Calu3 (cell line): Measurements from ENCODE around the gene NDUFS6. TPM values are rescaled to one million over a fixed set of nuclear protein-coding genes. Genes with fewer than 3 reads are reported as not detected.

Source experiments
- BruUV-seq: library from RNA; stranded (reverse); fragments of 400-500 nt; replicated peaks from 2 replicates; lab custom pipeline; 2021; lab: Mats Ljungman, UMichigan
- CTCF ChIA-PET: fragments of 300-600 bp; sonication (Branson Sonifier 250); formaldehyde crosslinking; loops from one replicate; lab custom pipeline; 2022; ENCODE audit warnings: antibody characterized with exemption; lab: Charles Lee
- DNase-seq: peaks from one replicate; pipeline ENCODE4 v3.0.0; 2022
- H3K27ac Mint-ChIP-seq: one replicate; pipeline ENCODE4 v1.8.0; 2022; ENCODE audit warnings: mixed read lengths; ENCODE audit not compliant: unreplicated experiment
- H3K27me3 Mint-ChIP-seq: one replicate; pipeline ENCODE4 v1.8.0; 2022; ENCODE audit warnings: mixed read lengths; ENCODE audit not compliant: unreplicated experiment
- H3K36me3 Mint-ChIP-seq: one replicate; pipeline ENCODE4 v1.8.0; 2022; ENCODE audit warnings: mild to moderate bottlenecking, moderate library complexity, mixed read lengths; ENCODE audit not compliant: insufficient read depth, unreplicated experiment
- H3K4me1 Mint-ChIP-seq: one replicate; pipeline ENCODE4 v1.8.0; 2022; ENCODE audit warnings: mild to moderate bottlenecking, low read depth, mixed read lengths; ENCODE audit not compliant: unreplicated experiment
- H3K4me3 Mint-ChIP-seq: one replicate; pipeline ENCODE4 v1.8.0; 2022; ENCODE audit warnings: mild to moderate bottlenecking, low read depth, moderate library complexity, mixed read lengths; ENCODE audit not compliant: unreplicated experiment
- H3K9me3 Mint-ChIP-seq: one replicate; pipeline ENCODE4 v1.8.0; 2022; ENCODE audit warnings: low read depth, mixed read lengths; ENCODE audit not compliant: unreplicated experiment
- CTCF ChIP-seq: fragments of 200-600 bp; IDR thresholded peaks from one replicate; pipeline ENCODE4 v1.8.0; 2022; ENCODE audit warnings: antibody characterized with exemption; ENCODE audit not compliant: unreplicated experiment
- intact Hi-C: fragments of 100-400 bp; cut with micrococcal nuclease; formaldehyde crosslinking; loops from one replicate; pipeline ENCODE4 v1.10.0; 2022; ENCODE audit not compliant: unreplicated experiment
- total RNA-seq: library from RNA; stranded (reverse); gene quantifications from 2 replicates; pipeline ENCODE4 v1.2.3, GENCODE V29; 2022

Gene NDUFS6
- total RNA-seq, 1 experiment from 2014 or later, result 44.7 TPM

- peaks cover 21% of the 10 kb centered on the region for H3K4me1 Mint-ChIP-seq
- intact Hi-C loops, result no loop called here
- H3K36me3 Mint-ChIP-seq, result no peaks in the 10 kb centered on the region
- CTCF ChIA-PET, result no interaction called here
- TF ChIP-seq CTCF, result no peak
- no peaks in the 10 kb centered on the region for H3K9me3 Mint-ChIP-seq
- DNase-seq, result no peak
- H3K27ac Mint-ChIP-seq, result no peak overlapping the region
- no peak overlapping the region for H3K4me3 Mint-ChIP-seq
- no TSS peak for BruUV-seq
- H3K27me3 Mint-ChIP-seq, result no peaks in the 10 kb centered on the region
Measured at GRCh38 chr5:1780614-1780930, 20.6 kb upstream of the NDUFS6 start.

DNA sequence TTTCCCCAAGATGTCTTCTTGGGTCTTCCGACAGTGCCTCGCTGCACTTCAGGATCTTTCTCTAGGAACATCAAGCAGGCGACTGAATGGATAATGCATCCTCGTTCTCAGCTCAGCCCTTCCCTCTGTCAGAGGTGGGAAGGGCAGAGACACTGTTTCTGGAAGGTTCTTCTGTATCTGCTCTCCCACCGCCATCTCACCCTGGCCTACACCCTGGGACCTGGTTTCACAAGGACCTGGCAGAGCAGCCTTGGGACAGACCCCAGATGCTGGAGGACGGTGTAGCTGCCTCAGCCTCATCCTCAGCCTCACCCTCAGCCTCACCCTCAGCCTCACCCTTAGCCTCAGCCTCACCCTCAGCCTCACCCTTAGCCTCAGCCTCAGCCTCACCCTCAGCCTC lies 20.1 kb upstream of the NDUFS6 start:
- intact Hi-C loops, result no loop called here
- Mint-ChIP-seq H3K27ac (no peak overlapping the region), H3K4me1 (peaks cover 21% of the 10 kb centered on the region), H3K36me3 (no peaks in the 10 kb centered on the region), H3K9me3 (no peaks in the 10 kb centered on the region), H3K27me3 (no peaks in the 10 kb centered on the region), H3K4me3 (no peak overlapping the region)
- TF ChIP-seq CTCF, result no peak
- no peak for DNase-seq
- CTCF ChIA-PET, result no interaction called here
- BruUV-seq, result no TSS peak

DNA sequence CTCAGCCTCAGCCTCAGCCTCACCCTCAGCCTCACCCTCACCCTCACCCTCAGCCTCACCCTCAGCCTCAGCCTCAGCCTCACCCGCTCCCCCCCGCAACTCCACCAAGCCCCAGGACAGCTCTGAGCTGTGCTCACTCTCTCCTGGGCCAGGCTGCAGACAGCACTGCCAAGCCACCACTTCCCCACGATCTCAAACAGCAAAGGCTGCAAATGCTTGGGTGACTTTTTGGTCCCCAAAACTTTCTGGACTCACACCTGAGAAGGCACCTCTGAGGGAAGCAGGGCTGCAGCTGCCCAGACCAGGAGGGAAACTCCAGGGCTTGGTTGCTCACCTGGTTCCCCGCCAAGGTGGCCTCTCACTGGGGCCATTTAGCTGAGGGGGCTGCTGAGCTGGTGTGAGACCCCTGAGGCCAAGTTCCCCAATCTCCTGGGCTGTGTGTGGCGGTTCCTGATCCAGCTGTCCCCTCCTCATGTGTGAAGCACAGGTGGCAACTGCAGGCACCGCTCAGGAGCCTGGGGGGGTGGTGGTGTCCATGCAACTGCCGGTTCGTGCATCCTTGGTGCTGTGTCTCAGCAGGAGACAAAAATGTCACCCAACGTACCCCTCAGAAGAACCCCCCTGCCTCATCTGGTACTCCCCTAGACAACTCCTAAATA lies 19.4 kb upstream of the NDUFS6 start:
- BruUV-seq, result no TSS peak
- Mint-ChIP-seq H3K9me3 (no peaks in the 10 kb centered on the region), H3K4me3 (no peak overlapping the region), H3K27ac (no peak overlapping the region), H3K36me3 (no peaks in the 10 kb centered on the region), H3K4me1 (peaks cover 21% of the 10 kb centered on the region), H3K27me3 (no peaks in the 10 kb centered on the region)
- no peak for DNase-seq
- no peak for TF ChIP-seq CTCF
- intact Hi-C loops, result no loop called here
- CTCF ChIA-PET, result no interaction called here

- no peaks in the 10 kb centered on the region for H3K36me3 Mint-ChIP-seq
- CTCF ChIA-PET, result no interaction called here
- intact Hi-C loops, result no loop called here
- TF ChIP-seq CTCF, result no peak
- no peak for DNase-seq
- no peaks in the 10 kb centered on the region for H3K27me3 Mint-ChIP-seq
- no peaks in the 10 kb centered on the region for H3K9me3 Mint-ChIP-seq
- peaks cover 21% of the 10 kb centered on the region for H3K4me1 Mint-ChIP-seq
- no peak overlapping the region for H3K27ac Mint-ChIP-seq
- no peak overlapping the region for H3K4me3 Mint-ChIP-seq
- BruUV-seq, result no TSS peak
Measured at GRCh38 chr5:1782385-1783215, 18.6 kb upstream of the NDUFS6 start.
